Smooth muscle cell (in vitro differentiated cells): Measurements from ENCODE around the gene DDRGK1. TPM values are rescaled to one million over a fixed set of nuclear protein-coding genes. Genes with fewer than 3 reads are reported as not detected.
A peak's percentile ranks its signal among the peaks of the same experiment; 100 is the strongest.
"Not testable (repeated sequence)": the region's sequence is repeated elsewhere in the genome, so short reads cannot be mapped to it uniquely, and the experiment has no call there.

Experiments
- DNase-seq: peaks from one replicate; lab custom pipeline; 2025; ENCODE audit not compliant: unreplicated experiment; lab: John Stamatoyannopoulos, UW
- H2AFZ ChIP-seq: fragments of 200-600 bp; sonication (generic); 2 replicates; pipeline ENCODE4 v1.6.0; 2016; ENCODE audit warnings: antibody characterized with exemption, low read depth, mild to moderate bottlenecking
- H3F3A ChIP-seq: fragments of 200-600 bp; sonication (generic); 2 replicates; pipeline ENCODE4 v1.6.0; 2017; ENCODE audit warnings: antibody characterized with exemption, low read depth
- H3K27ac ChIP-seq: fragments of 200-600 bp; sonication (generic); 2 replicates; pipeline ENCODE4 v1.5.1; 2016; ENCODE audit warnings: low read depth, mild to moderate bottlenecking
- H3K27me3 ChIP-seq: fragments of 200-600 bp; sonication (generic); 2 replicates; pipeline ENCODE4 v1.6.1; 2016; ENCODE audit warnings: low read depth, mild to moderate bottlenecking
- H3K36me3 ChIP-seq: fragments of 200-600 bp; sonication (generic); 2 replicates; pipeline ENCODE4 v1.5.1; 2016; ENCODE audit warnings: low read depth
- H3K4me1 ChIP-seq: fragments of 200-600 bp; sonication (generic); 2 replicates; pipeline ENCODE4 v1.5.1; 2016; ENCODE audit warnings: low read depth
- H3K4me2 ChIP-seq: fragments of 200-600 bp; sonication (generic); 2 replicates; pipeline ENCODE4 v1.6.0; 2016; ENCODE audit warnings: mild to moderate bottlenecking
- H3K4me3 ChIP-seq: fragments of 200-600 bp; sonication (generic); 2 replicates; pipeline ENCODE4 v1.5.1; 2016; ENCODE audit warnings: mild to moderate bottlenecking
- H3K79me2 ChIP-seq: fragments of 200-600 bp; sonication (generic); 2 replicates; pipeline ENCODE4 v1.6.0; 2016; ENCODE audit warnings: low read depth, mild to moderate bottlenecking
- H3K9ac ChIP-seq: fragments of 200-600 bp; sonication (generic); 2 replicates; pipeline ENCODE4 v1.6.0; 2016; ENCODE audit warnings: low read depth
- H3K9me3 ChIP-seq: fragments of 200-600 bp; sonication (generic); replicated peaks from 2 replicates; pipeline ENCODE4 v1.5.1; 2016; ENCODE audit warnings: low read depth
- H4K20me1 ChIP-seq: fragments of 200-600 bp; sonication (generic); 2 replicates; pipeline ENCODE4 v1.6.0; 2016; ENCODE audit warnings: low read depth
- CTCF ChIP-seq: fragments of 200-600 bp; sonication (generic); IDR thresholded peaks from 2 replicates; pipeline ENCODE4 v1.5.1; 2017; ENCODE audit warnings: borderline replicate concordance, mild to moderate bottlenecking, antibody characterized with exemption; ENCODE audit not compliant: insufficient read depth, poor library complexity, severe bottlenecking
- WGBS: methylation state at CpG from one replicate; pipeline ENCODE4 v1.1.7; 2016; ENCODE audit warnings: low lambda C conversion rate; 5-methylcytosine and 5-hydroxymethylcytosine counted together
- polyA plus RNA-seq: library from polyadenylated mRNA; unstranded; fragments of >200 nt; fragmentation: Nextera tagmentation; extraction: Ambion mirVana; gene quantifications from 2 replicates; pipeline ENCODE4 v1.2.1, GENCODE V29; 2016
- total RNA-seq: library from RNA; depleted of rRNA; stranded (reverse); fragments of >200 nt; gene quantifications from 2 replicates; pipeline ENCODE4 v1.2.3, GENCODE V29; 2014

The DDRGK1 gene
- total and polyA plus RNA-seq, 2 experiments from 2014 or later: 48.0 to 55.4 TPM

- Histone ChIP-seq H2AFZ (no peak overlapping the region), H3K9ac (no peak overlapping the region), H3F3A (no peaks in the 10 kb centered on the region), H3K9me3 (no peaks in the 10 kb centered on the region), H4K20me1 (peaks cover 4% of the 10 kb centered on the region), H3K27me3 (no peaks in the 10 kb centered on the region), H3K4me2 (no peak overlapping the region), H3K36me3 (no peaks in the 10 kb centered on the region), H3K79me2 (no peaks in the 10 kb centered on the region), H3K4me3 (no peak overlapping the region), H3K27ac (no peak overlapping the region), H3K4me1 (no peaks in the 10 kb centered on the region)
- peak; percentile 88 for TF ChIP-seq CTCF
- DNase-seq: no peak
- 34% methylated on average over 30 of the region's 30 CpGs for WGBS
Observed at GRCh38 chr20:3218307-3218988, 14.0 kb upstream of the DDRGK1 start.

GRCh38 chr20:3215359-3215917 is 11.0 kb upstream of the DDRGK1 start:
- WGBS: 92% methylated on average over 7 of the region's 7 CpGs
- not testable (repeated sequence) for H2AFZ ChIP-seq, H3K27me3 ChIP-seq, H3K9me3 ChIP-seq, H3K27ac ChIP-seq, H3K4me3 ChIP-seq, H4K20me1 ChIP-seq, H3K4me2 ChIP-seq, H3K9ac ChIP-seq, DNase-seq, H3K36me3 ChIP-seq, H3F3A ChIP-seq, H3K4me1 ChIP-seq
- peaks cover 22% of the 10 kb centered on the region for H3K79me2 ChIP-seq

GRCh38 chr20:3213226-3213625 is 8.7 kb upstream of the DDRGK1 start:
- no peak for TF ChIP-seq CTCF
- H2AFZ ChIP-seq: no peak overlapping the region
- 92% methylated on average over 7 of the region's 7 CpGs for WGBS
- H3K4me3 ChIP-seq: no peak overlapping the region
- H3K4me2 ChIP-seq: no peak overlapping the region
- peaks cover 32% of the 10 kb centered on the region for H3K79me2 ChIP-seq
- H3K27ac ChIP-seq: no peak overlapping the region
- H3K27me3 ChIP-seq: no peaks in the 10 kb centered on the region
- H3K36me3 ChIP-seq: no peaks in the 10 kb centered on the region
- H4K20me1 ChIP-seq: peaks cover 3% of the 10 kb centered on the region
- DNase-seq: no peak
- H3K9me3 ChIP-seq: no peaks in the 10 kb centered on the region
- H3F3A ChIP-seq: no peaks in the 10 kb centered on the region
- peaks cover 8% of the 10 kb centered on the region for H3K4me1 ChIP-seq
- H3K9ac ChIP-seq: no peak overlapping the region

- TF ChIP-seq CTCF: no peak
- Histone ChIP-seq H3K79me2 (peaks cover 32% of the 10 kb centered on the region), H3K4me3 (peak overlapping the region; percentile 98), H3F3A (no peaks in the 10 kb centered on the region), H3K4me2 (peak overlapping the region; percentile 95), H3K36me3 (no peaks in the 10 kb centered on the region), H4K20me1 (no peaks in the 10 kb centered on the region), H3K27ac (no peak overlapping the region), H3K9me3 (no peaks in the 10 kb centered on the region), H3K4me1 (peaks cover 8% of the 10 kb centered on the region), H2AFZ (no peak overlapping the region), H3K27me3 (no peaks in the 10 kb centered on the region), H3K9ac (peak overlapping the region; percentile 85)
- WGBS: 68% methylated on average over 2 of the region's 2 CpGs
- no peak for DNase-seq
Observed at GRCh38 chr20:3210346-3210745, 5.9 kb upstream of the DDRGK1 start.
